NCI-H748 (cell line): ENCODE measurements around the gene LRRC37A3.
"Not testable (repeated sequence)": the region's sequence is repeated elsewhere in the genome, so short reads cannot be mapped to it uniquely, and the experiment has no call there.

Experiments
- DNase-seq: peaks from one replicate; lab custom pipeline; 2025; ENCODE audit not compliant: unreplicated experiment; lab: John Stamatoyannopoulos, UW

The LRRC37A3 gene

GRCh38 chr17:64836623-64837017, 82.7 kb downstream of the LRRC37A3 start:
- DNase-seq: peak; percentile 32

- DNase-seq: not testable (repeated sequence)
These were observed 85.2 kb downstream of the LRRC37A3 start for GRCh38 chr17:64834060-64834459.

GRCh38 chr17:64830631-64831040, 88.6 kb downstream of the LRRC37A3 start:
- not testable (repeated sequence) for DNase-seq

GRCh38 chr17:64829824-64830630, 89.3 kb downstream of the LRRC37A3 start:
- not testable (repeated sequence) for DNase-seq

GRCh38 chr17:64829068-64829467, 90.2 kb downstream of the LRRC37A3 start:
- DNase-seq: not testable (repeated sequence)

- DNase-seq: not testable (repeated sequence)
These were observed 100.4 kb downstream of the LRRC37A3 start for GRCh38 chr17:64818904-64819303.

GRCh38 chr17:64815833-64816198, 103.5 kb downstream of the LRRC37A3 start:
- DNase-seq: not testable (repeated sequence)

GRCh38 chr17:64814993-64815832, 104.1 kb downstream of the LRRC37A3 start:
- not testable (repeated sequence) for DNase-seq

- peak; percentile 27 for DNase-seq
These were observed 110.9 kb downstream of the LRRC37A3 start for GRCh38 chr17:64808178-64808977.
